ENCODE results near the gene MAPK6. TPM values are rescaled to one million over a fixed set of nuclear protein-coding genes. Genes with fewer than 3 reads are reported as not detected.

Gene MAPK6
- total RNA-seq, 1 experiment from 2014 or later = 92.1 TPM

DNA sequence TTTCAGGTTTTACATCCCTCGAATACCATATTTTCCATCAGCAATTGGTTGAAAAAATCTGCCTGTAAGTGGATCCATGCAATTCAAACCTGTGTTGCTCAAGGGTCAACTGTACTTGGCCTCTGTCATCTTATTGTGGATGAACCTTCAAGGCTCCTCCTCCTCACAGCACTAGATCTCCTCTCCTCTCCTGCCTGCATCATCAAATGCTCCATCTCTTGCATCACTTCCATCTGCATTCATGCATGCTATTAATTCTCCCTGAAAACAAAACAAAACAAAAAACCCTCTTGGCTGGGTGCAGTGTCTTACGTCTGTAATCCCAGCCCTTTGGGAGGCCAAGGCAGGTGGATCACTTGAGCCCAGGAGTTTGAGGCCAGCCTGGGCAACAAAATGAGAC, 83.4 kb downstream of the MAPK6 start:
- peak; percentile 52 for DNase-seq (ENCODE audit: low spot score)

DNA sequence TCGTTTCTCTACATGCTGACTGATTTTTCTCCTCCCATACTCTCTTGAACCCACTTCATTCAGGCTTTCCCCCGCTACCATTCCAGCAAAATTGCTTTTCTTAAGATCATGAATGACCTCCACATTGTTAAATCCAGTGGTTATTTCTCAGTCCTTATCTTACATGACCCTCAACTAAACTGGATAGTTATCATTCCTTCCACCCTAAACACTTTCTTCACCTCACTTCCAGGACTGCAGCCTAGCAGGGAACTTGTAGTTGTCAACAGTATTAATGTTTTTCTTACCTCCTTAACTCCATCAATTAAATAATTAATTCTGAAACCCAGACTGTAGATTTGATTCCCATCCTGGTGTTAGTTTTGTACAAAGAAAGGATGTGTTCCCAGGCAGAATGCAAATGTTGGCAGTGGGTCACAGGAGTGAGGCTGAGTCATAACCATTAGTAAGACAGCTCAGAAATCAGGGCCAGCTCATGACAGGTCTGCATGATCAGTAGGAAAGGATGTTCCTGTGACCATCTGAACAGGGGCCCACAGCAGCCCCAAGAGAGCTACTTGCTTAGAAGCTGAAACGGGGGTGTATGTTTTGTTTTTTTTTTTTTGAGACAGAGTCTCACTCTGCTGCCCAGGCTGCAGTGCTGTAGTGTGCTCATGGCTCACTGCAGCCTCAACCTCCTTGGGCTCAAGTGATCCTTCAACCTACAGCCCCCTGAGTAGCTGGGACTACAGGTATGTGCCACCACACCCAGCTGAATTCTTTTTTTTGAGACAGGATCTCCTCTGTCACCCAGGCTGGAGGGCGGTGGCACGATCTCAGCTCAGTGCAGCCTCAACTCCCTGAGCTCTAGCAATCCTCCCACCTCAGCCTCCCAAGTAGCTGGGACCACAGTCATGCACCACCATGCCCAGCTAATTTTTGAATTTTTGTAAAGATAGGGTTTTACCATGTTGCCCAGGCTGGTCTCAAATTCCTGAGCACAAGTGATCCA, 84.5 kb downstream of the MAPK6 start:
- peak; percentile 96 for DNase-seq (ENCODE audit: low spot score)

DNA sequence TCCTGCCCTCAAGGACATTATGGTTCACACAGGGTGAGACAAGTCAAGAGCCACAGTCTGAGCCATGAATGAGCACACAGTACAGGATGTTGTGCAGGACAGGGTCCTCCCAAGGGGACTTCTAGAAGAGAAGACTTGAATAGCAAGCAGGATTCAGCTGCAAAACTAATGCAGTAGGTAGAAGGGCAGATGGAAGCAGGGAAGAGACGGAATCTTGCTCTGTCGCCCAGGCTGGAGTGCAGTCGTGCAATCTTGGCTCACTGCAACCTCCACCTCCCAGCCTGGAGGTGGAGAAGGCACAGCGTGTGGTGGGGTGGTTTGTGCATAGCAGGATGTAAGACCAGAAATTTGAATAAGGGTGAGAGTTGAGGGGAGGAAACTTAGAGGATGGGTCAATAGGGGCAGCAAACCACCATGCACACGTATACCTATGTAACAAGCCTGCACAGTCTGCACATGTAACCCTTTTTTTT, 85.5 kb downstream of the MAPK6 start:
- no peak for DNase-seq (ENCODE audit: low spot score)

DNA sequence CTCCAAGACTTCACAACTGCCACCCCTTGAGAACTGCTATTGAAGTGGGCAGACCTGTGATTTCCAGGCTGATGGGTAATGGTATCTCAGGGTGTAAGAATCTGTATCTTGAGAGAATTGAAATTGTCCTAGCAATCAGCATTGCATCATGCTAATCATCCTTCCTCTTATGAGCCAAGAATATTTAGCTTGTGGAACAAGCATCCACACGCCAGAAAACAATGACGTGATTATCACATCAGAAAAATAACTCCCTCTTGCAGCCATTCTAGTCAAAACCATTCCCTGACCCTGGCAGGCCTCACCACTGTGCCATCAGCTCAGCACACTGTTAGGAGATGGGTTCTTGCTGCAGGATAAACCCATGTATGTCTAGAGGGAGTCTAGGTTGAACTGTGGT, 86.8 kb downstream of the MAPK6 start:
- no peak for DNase-seq (ENCODE audit: low spot score)

DNA sequence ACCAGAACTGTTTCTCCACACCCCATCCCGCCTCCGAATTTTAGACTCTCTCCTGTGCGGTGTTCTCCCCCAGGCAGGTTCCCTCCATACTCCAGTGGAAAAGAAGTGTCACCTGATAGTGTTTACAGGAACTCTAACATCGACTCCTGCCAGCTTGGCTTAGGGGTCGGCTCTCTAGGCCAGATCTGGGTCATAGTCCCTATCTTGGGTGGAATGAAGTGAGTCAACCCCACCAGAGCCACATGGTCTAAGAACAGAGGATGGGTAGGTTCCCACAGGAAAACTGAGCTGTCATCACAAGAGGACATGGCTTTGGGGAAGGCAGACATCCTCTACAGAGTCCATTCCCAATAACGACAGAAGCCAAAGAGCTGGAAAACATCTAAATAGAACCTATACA, 87.6 kb downstream of the MAPK6 start:
- no peak for DNase-seq (ENCODE audit: low spot score)

DNA sequence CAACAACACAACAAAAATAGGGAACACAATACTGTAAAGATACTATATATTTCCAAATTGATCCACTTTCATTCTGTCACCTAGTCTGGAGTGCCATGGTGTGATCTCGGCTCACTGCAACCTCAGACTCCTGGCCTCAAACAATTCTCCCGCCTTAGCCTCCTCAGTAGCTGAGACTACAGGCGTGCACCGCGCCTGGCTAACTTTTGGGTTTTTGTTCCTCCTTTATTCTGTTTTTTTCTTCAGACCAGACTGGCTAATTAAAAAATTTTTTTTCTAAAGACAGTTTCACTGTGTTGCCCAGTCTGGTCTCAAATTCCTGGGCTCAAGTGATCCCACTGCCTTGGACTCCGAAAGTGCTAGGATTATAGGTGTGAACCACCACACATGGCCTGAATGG, 88.2 kb downstream of the MAPK6 start:
- no peak for DNase-seq (ENCODE audit: low spot score)

DNA sequence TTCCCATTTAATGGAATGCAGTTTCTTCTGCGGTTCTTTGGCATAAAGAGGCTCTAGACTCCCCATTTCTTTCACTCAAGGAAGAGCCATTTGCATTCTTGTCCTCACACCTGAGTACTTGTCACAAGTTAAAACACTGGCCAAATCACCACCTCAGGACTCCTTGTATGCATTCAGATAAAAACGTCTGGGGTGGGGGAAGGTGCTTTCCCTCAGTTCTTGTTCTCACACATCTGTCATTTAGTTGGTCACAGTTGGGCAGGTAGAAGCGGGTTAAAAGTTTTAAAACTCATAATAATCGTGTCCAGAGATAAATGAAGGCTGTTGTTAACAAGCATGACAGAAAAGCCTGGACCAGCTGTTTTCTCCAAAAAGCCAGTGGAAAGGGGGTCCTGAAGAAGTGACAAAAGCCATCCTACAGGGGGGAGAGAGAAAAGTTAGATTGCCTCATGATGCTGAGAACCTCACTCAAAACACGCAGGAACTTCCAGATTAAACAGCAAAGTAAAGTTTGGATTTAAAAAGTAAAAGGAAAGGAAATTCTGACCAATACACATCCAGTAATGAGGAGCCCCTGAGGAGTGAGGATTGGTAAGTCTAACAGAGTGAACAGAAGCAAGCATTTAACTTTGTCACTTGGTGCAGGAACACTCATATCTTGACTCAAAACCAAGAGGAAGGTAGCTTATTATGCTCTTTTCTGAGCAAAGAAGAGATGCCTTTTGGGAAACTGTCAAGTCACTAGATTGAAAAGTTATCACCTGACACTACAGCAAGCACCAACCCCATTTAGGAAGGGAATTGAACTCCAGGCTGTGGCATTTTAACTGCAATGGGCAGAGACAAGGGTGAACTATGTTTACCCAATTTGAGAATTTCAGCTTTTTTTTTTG, 90.8 kb downstream of the MAPK6 start:
- no peak for DNase-seq (ENCODE audit: low spot score)

DNA sequence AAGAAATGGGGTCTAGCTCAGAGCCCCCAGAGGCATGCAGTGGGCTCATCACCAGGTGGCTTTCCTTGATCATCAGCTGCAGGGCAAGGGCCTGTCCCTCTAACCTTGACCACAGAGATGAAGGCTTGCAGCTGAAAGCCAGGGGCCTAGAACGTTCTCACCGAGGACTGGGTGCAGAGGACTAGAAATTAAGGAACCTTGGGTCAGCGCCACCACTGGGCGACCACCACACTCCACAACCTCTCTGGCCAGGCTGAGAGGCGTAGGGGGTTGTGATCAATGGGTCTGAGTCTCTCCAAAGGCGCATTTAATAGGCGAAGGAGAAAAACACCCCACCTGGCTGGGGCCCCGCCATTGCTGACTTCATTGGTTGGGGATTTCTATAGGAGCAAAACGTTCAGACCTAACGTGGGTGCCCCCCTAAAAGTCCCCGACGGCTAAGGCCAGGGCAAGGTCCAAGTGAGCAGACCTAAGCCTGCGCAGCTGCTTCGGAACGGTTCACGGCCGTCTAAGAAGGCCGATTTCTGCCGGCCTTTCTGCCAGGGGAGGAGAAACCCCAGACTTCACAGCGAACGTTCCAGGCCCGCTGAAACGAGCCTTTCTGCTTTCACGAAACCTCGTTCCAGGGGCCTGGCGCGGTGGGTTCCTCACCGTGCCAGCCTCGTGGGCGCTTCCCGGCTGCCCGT, 92.6 kb downstream of the MAPK6 start:
- no peak for DNase-seq (ENCODE audit: low spot score)

DNA sequence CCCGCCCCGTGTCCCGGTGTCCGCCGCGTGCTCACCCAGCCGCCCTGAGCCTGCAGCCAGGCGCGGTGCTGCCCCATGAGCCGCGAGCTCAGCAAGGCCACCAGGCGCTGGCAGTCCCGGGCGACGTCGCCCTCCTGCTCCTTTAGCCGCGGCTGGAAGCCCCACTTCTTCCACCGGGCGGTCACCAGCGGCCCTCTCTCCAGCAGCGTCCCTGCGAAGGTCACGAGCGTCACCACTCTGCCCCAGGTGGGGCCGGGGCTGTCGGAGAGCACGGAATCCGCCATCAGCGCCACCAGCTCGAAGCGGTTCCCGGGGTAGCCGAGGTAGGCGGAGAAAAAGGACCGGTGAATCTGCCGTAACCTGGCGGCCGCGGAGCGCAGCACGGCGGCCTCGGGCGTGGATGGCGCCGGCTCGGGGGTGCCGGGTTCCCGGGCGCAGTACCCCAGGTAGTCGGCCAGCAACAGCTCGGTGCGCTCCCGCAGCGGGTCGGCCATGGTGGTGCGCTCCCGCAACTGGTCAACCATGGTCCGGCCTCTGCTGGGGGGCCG, 93.3 kb downstream of the MAPK6 start:
- no peak for DNase-seq (ENCODE audit: low spot score)

DNA sequence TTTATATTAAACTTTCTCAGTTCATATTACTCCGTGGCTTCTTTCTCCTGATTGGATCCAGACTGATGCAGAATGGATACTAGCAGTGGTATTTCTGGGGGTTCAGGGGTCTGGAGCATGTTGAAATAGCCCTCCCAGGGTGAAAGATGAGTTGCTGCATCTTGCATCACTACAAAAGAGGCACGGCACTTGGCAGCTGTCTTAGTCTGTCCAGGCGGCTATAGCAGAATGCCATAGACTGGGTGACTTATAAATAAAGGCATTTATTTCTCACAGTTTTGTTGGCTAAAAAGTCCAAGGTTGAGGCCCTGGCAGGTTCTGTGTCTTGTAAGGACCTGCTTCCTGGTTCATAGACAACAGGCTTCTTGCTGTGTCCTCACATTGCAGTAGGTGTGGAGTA, 94.2 kb downstream of the MAPK6 start:
- DNase-seq (ENCODE audit: low spot score) = no peak

DNA sequence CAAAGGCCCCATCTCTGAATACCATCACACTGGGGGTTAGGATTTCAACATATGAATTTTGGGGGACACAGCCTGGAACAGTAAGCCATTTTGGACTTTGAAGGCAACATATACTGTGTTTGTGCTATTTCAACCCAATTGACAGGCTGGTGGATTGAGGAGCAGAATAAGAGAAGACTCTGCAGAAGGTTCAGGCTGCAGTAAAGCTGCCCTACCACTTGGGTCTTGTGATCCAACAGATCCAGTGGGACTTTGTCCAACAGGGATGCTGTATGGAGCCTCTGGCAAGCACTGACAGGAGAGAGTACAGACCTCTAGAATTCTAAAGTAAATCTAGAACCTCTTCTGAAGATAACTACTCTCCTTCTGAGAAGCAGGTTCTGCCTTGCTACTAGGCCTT, 94.7 kb downstream of the MAPK6 start:
- no peak for DNase-seq (ENCODE audit: low spot score)

DNA sequence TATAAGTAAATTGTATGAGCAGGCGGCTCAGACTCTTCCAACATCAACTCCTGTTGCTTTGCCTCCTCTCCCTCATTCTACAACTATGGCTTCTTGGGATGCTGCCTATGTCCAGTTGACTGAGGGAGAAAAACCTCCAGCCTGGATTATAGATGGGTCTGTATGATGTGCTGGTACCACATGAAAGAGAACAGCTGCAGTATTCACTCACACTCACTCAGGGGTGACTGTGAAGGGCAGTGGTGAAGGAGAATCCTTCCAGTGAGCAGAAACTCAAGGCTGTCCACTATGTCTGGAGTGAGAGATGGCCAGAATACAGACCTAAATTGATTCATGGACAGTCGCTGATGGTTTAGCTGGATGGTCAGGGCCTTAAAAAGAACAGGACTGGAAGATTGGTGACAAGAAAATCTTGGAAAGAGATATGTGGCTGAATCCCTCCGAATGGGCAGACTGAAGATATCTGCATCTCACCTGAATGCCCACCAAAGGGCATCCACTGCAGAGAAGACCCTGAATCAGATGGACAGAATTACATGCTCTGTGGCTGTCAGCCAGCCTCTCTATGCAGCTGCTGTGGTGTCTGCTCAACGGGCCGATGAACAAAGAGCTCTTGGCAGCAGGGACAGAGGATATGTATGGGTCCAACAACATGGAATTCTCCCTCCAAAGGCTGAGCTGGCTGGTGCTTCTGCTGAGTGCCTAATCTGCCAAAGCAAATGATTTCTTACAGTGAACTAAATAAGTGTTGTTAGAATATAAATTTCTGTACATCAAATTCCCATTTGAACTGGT, 95.4 kb downstream of the MAPK6 start:
- no peak for DNase-seq (ENCODE audit: low spot score)

DNA sequence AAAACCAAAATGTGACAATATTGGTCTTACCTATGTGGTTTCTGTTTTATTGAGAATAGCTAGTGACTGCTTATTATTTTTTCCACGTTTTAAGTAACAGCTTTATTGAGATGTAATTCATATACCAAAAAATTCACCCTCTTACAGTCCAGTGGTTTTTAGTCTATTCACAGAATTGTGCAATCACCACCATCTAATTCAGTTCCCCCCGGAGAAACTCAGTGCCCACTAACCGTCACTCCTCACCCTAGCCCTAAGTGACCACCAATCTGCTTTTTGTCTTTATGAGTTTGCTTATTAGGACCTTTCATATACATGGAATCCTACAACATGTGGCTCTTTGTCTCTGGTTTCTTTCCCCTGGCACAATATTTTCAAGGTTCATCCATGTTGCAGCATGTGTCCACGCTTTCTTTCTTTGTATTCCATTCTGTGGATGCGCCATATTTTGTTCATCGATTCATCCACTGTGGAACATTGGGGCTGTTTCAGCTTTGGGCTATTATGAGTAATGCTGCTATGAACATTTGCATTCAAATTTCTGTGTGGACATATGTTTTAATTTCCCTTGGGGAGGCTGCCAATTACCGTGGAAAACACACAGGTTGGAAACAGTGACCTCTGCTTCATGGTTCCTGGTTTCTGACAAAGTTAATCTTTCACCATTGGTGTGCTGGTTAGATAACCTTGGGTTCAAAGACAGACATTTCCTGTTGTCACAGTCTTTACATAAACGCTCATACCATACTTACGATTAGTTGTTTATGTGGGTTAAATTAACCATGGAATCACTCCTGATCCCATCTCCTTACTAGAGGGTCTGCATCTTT, 96.8 kb downstream of the MAPK6 start:
- DNase-seq (ENCODE audit: low spot score) = no peak

Other genes starting within 250 kb of the MAPK6 start
- 46.5 and 54.7 TPM in 2 replicates for gene TMOD3, start 189.6 kb upstream of the MAPK6 start, total RNA-seq (2014; rRNA removed; shearing (Covaris generic))
- gene LEO1, start 47.4 kb upstream of the MAPK6 start, total RNA-seq (2014; rRNA removed; shearing (Covaris generic)) = 36.7 and 48.4 TPM in 2 replicates
- not detected in 2 replicates for gene BCL2L10, start 93.6 kb downstream of the MAPK6 start, total RNA-seq (2014; rRNA removed; shearing (Covaris generic))
- gene GNB5, start 172.2 kb downstream of the MAPK6 start, total RNA-seq (2014; rRNA removed; shearing (Covaris generic)) = 39.8 and 41.2 TPM in 2 replicates

Measured in A172 (cell line).